Measurements from ENCODE around the gene PLEKHA6.

PLEKHA6 gene

DNA sequence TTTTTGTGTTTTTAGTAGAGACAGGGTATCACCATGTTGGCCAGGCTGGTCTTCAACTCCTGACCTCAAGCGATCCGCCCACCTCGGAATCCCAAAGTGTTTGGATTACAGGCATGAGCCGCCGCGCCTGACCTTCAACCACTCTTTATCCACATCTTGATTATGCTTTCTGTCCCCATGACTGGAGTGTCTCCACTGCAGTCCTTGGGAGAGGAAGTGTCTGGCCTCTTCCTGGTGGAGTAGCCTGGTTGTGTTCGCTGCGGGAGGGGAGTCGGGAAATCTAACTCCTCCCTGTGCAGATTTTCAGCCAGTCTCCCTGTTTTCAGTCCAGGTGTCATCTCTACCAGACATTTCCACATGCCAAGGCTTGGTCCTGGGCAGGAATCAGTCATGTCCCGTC is 173.1 kb downstream of the PLEKHA6 start:
- no peak for DNase-seq (ENCODE audit: low spot score)

DNA sequence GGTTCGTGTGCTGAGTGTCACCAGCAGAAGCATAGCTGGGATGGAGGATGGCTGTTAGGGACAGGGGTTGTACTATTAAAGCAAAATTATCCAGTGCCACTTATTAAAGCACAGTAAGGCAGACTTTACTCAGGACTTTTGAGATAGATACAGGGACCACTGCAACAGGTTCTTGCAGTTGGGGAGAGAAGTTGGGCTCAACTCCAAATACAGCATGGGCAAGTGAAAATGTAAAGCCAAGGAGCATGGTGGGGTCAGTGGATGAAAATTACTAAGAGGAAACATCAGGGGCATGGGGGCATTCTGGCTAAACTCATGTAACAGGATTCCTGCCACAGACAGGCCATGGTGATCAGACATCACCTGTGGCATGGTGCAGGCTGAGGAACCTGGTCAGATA is 178.6 kb downstream of the PLEKHA6 start:
- no peak for DNase-seq (ENCODE audit: low spot score)

DNA sequence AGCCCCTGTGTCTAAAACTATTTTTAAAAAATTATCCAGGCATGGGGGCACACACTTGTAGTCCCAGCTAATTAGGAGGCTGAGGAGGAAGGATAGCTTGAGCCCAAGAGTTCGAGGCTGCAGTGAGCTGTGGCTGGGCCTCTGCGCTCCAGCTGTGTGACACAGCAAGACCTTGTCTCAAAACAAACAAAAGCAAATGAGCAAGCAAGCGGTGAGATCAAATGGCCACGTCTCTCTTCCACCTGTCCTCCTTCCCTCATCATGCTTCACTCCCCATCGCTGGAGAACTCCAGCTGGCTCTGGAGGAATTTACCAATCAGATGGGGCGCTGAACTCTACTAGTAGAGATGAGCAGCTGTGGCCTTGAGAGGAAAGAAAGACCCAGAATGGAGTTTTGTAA is 179.6 kb downstream of the PLEKHA6 start:
- DNase-seq (ENCODE audit: low spot score): no peak

DNA sequence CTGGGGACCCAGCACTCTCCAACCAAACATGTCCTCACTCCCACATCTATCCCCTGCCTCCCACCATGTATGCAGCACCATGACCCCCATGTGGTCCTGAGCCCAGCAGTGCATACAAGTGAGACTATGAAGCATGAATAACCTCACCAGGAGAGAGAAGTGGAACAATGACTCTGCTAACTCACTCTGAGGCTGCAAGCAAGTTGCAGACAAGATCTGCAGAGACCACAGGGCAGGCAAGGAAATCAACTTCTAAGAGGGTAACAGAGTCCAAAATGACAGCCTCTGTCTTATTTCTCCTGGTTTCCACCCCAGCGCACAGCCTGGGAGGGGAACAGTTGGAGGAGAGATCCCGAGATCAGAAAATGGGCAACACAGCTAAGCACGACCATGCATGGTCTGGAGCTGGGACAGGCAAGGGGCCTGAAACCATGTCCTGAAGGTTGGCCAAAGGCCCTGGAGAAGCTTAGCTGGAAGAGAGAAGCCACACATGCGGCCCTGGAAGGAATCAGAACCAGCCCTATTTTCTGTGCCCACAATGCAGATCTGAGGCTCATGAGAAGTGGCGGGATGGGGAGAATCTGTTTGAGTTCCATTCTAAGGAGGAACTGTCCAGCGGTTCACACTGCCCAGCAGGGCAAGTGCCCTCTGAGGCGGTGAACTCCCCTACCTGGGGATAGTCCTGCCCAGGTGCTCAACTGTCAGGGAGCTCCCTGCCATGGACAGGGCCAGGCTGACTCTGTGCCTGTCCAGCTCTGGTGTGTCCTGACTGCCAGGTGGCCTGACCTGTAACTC is 181.0 kb downstream of the PLEKHA6 start:
- DNase-seq (ENCODE audit: low spot score): no peak

DNA sequence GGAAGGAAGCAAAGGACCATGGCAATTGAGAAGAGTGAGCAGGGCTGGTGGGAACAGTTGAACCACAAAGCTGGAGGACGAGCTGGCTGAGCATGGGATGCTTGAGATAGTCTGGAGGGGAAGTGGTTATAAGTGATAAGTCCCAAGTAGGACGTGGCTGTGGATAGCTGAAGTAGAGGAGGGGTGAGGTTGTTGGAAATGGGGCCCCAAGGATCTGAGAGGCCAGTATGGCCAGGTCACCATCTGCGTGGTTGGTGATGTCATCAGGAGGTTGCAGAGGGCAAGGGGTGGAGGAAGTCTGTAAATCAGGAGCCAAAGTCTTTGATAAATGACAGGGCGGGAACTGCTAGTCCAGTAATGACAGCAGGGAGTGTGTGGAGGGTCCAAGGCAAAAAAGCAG is 182.6 kb downstream of the PLEKHA6 start:
- DNase-seq (ENCODE audit: low spot score): no peak

DNA sequence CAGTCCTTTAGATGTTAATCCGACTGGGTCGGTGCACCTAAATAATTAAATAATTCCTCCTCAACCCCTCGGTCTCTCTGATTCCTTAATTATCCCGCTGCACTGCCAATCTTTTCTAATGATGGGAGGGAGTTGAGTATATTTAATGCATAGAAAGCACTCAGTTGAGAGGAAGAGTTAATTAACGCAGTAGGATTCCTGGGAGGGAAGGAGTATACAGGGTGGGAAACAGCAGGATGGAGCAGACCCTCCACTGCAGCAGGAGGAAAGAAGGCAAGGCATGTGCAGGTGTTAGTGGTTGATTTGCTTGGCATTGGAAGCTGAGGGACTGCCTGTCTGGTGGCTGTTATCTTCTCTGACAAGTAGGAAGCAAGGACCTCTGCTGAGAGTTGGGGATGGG is 183.7 kb downstream of the PLEKHA6 start:
- no peak for DNase-seq (ENCODE audit: low spot score)

DNA sequence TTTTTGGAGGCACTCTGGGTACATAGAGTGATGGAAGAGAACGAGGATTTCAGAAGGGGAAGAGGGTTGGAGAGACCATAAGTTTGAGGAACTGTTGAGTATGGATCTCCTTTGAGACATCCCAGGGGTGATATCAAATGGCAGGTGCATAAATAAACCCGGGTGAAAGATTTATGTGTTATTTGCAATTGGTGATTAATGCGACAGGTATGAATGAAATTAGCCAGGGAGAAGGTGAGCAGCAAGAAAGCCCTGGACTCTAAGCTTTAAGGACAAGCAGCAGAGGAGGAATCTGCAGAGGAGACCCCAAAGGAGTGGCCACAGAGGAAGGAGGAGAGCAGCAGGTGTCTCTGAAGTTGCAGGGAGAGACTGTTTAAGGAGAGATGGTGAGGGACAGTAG is 184.8 kb downstream of the PLEKHA6 start:
- DNase-seq (ENCODE audit: low spot score): no peak

DNA sequence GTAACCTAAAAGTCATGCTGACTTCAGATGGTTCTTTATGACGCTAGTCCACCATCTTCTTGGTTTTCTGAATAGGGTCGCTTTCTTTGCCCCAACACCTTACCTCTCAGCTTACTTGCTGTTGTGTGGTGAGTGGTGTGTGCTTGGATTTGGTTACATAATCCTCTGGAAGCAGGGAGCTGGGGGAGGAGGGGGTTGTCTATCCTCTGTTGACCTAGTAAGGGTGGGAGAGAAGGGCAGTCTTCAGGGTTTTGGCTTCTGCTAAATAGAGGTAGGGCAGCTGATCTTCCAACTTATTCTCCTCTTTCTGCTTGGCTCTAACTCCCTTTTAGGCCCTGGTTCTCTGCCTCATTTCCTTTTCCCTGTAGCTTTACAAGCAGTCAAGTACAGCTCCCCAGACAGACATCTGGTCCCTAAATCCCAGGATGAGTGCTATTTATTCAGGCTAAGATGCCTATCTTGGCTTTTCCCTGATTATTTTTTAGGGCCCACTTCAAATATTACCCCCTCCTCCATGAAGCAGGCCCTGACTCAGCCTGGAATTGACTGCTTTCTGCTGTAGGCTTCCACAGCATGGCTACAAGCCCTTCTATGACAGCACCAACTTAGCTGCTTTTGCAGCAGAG is 187.2 kb downstream of the PLEKHA6 start:
- DNase-seq (ENCODE audit: low spot score): peak; percentile 28

DNA sequence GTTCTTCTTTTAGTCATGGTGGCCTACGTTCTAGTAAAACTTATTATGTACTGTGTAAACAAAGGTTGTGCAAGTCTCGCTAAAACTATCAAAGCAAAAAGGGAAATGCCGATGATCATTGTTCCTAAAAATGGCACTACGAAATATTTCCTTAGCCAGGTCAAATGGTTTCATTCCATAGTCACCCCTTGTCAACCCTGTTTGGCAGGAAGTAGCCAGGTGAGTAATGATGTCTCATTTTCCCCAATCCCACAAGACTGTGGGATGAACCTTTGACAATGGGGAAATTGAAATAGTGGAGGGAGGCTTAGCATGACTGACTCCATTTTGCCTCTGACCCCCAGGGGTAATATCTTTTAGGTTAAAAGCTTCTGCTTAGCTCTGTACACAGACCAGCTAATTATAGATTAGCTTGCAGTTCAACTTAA is 188.0 kb downstream of the PLEKHA6 start:
- DNase-seq (ENCODE audit: low spot score): no peak

DNA sequence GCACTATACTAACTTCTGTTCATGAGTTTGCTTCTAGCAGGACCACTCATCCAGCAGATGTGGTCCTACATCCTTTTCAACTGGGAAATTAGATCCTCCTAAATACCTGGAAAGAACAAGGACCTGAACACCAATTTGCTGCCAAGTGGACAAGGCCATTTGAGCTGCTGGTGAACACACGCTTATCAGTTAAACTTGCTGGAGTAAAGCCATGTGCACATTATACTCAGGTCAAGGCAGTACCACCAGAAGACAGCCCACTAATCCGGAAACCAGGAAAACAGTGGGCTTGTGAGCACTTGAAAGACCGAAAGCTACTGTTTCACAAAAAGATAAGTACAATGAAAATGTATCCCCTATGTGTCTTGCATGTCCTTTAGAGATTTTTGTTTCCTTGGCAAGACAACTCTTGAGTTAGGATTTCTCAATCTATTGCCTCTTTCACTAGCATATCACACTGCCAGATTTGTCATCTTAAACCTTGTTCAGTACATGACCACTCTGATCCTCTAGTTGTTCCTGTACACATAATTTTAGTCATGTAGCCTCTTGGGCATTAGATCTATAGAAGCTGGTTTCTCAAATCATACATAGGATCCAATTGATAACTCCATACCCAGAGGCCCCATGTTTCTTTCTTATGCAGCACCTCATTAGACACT is 189.1 kb downstream of the PLEKHA6 start:
- no peak for DNase-seq (ENCODE audit: low spot score)

DNA sequence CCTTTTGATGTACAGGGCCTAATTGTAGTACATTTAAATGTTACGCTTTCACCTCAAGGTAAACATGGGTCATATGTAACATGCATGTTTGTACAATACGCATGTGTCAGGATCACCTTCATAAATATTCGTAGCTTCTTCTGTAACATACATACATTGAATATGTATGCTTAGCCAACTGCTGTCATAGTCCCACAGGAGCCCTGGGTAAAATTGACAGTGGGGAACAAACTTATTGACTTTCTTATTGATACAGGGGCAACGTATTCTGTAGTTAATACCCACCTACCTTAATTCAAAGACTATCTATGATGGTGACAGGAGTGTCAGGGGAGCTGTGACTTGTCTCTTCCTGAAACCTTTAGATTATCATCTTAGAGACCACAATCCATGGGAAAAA is 189.9 kb downstream of the PLEKHA6 start:
- no peak for DNase-seq (ENCODE audit: low spot score)
